Mammary epithelial cell (primary cell): ENCODE results near the gene ADGRL3.

ENCODE experiments used
- EZH2 ChIP-seq: IDR thresholded peaks from 2 replicates; pipeline ENCODE4 v1.6.1; 2012; ENCODE audit warnings: low read length, inconsistent platforms, borderline replicate concordance
- TF ChIP-seq, protein P1 (sequence below), 2 donors: IDR thresholded peaks in 1 of 2; conservative IDR thresholded peaks in 1 of 2; 2 replicates each; pipeline ENCODE4 v1.5.1; 2011 to 2012; ENCODE audit warnings: inconsistent platforms in 2 of 2, low read length in 2 of 2, mild to moderate bottlenecking in 2 of 2, control low read depth in 1 of 2, low read depth in 1 of 2; ENCODE audit not compliant: insufficient read depth in 1 of 2; ENCODE audit errors: extremely low read depth in 1 of 2

DNA sequence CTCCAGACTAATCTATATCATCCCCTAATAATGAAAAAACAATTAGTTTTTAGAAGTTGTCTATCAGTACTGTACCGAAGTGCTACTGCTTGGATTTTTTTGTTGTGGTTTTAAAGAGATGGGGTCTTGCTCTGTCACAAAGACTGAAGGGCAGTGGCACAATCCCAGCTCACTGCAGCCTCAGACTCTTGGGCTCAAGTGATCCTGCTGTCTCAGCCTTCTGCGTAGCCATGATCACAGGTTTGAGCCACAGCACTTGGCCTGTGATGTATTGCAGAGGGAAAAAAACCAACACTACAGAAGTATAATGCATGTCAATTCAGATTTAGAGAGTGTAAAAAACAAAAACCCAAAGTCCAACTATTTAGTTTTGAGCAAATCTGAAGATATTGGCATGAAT is 875.0 kb downstream of the ADGRL3 start:
- TF ChIP-seq EZH2, result no peak
- TF ChIP-seq, protein P1, sequence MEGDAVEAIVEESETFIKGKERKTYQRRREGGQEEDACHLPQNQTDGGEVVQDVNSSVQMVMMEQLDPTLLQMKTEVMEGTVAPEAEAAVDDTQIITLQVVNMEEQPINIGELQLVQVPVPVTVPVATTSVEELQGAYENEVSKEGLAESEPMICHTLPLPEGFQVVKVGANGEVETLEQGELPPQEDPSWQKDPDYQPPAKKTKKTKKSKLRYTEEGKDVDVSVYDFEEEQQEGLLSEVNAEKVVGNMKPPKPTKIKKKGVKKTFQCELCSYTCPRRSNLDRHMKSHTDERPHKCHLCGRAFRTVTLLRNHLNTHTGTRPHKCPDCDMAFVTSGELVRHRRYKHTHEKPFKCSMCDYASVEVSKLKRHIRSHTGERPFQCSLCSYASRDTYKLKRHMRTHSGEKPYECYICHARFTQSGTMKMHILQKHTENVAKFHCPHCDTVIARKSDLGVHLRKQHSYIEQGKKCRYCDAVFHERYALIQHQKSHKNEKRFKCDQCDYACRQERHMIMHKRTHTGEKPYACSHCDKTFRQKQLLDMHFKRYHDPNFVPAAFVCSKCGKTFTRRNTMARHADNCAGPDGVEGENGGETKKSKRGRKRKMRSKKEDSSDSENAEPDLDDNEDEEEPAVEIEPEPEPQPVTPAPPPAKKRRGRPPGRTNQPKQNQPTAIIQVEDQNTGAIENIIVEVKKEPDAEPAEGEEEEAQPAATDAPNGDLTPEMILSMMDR (conservative IDR thresholded peaks at IDR 0.05 in 1 of 2, IDR thresholded peaks at IDR 0.05 in 1 of 2; ENCODE audit: extremely low read depth in 1 of 2, insufficient read depth in 1 of 2, low read depth in 1 of 2, low read length in 2 of 2), result no peak
